Gastroesophageal sphincter (tissue), 3 donors: ENCODE measurements around the gene VAV3.

Experiments used
- CTCF ChIP-seq, 4 experiments: fragments of 200-600 bp in 2 of 4; fragments of 450-650 bp in 2 of 4; sonication (generic) in 1 of 4; IDR thresholded peaks; one replicate each; pipeline ENCODE4 v1.5.1; 2017 to 2019; ENCODE audit warnings: antibody characterized with exemption in 4 of 4, mild to moderate bottlenecking in 2 of 4, moderate library complexity in 2 of 4
- EP300 ChIP-seq: sonication (generic); formaldehyde crosslinking; IDR thresholded peaks from one replicate; pipeline ENCODE4 v1.6.1; 2017; ENCODE audit warnings: antibody characterized with exemption, mild to moderate bottlenecking
- POLR2A ChIP-seq, 2 donors: fragments of 450-650 bp; IDR thresholded peaks; one replicate each; pipeline ENCODE4 v1.6.1; 2017; ENCODE audit warnings: antibody characterized with exemption in 2 of 2, mild to moderate bottlenecking in 2 of 2, moderate library complexity in 1 of 2
- POLR2AphosphoS5 ChIP-seq: sonication (generic); formaldehyde crosslinking; IDR thresholded peaks from one replicate; pipeline ENCODE4 v1.6.1; 2017; ENCODE audit warnings: antibody characterized with exemption

GRCh38 chr1:107692580-107693345, 272.2 kb downstream of the VAV3 start:
- TF ChIP-seq CTCF (IDR thresholded peaks at IDR 0.05) (no peak), EP300 (no peak), POLR2A (IDR thresholded peaks at IDR 0.05) (no peak), POLR2AphosphoS5 (no peak)
